Thyroid gland (tissue), 4 donors: ENCODE data around the gene CDH16.

Source experiments
- POLR2A ChIP-seq, 2 donors: fragments of 450-650 bp; IDR thresholded peaks; one replicate each; pipeline ENCODE4 v1.6.1; 2017; ENCODE audit warnings: antibody characterized with exemption in 2 of 2, mild to moderate bottlenecking in 2 of 2, moderate library complexity in 1 of 2
- TF ChIP-seq, protein P1 (sequence below), 6 experiments: fragments of 200-600 bp in 3 of 6; fragments of 450-650 bp in 3 of 6; sonication (generic) in 3 of 6; IDR thresholded peaks; one replicate each; pipeline ENCODE4 v1.5.1; 2016 to 2019; ENCODE audit warnings: antibody characterized with exemption in 6 of 6, mild to moderate bottlenecking in 2 of 6, inconsistent platforms in 1 of 6, moderate library complexity in 1 of 6

DNA sequence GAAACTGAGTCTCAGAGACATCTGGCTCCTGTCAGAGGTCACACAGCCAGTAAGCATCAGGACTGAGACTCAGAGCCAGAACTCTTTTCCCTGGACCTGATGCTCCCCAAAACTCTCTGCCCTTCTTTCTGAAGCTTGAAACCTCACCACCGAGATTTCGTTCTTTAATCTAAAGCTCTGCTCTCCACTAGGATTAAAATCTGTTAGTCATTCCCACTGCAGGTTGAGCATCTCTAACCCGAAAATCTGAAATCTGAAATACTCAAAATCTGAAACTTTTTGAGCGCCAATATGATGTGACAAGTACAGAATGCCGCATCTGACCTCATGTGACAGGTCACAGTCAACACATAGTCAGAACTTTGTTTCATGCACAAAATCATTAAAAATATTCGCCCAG, 2.2 kb downstream of the CDH16 start:
- TF ChIP-seq, protein P1, sequence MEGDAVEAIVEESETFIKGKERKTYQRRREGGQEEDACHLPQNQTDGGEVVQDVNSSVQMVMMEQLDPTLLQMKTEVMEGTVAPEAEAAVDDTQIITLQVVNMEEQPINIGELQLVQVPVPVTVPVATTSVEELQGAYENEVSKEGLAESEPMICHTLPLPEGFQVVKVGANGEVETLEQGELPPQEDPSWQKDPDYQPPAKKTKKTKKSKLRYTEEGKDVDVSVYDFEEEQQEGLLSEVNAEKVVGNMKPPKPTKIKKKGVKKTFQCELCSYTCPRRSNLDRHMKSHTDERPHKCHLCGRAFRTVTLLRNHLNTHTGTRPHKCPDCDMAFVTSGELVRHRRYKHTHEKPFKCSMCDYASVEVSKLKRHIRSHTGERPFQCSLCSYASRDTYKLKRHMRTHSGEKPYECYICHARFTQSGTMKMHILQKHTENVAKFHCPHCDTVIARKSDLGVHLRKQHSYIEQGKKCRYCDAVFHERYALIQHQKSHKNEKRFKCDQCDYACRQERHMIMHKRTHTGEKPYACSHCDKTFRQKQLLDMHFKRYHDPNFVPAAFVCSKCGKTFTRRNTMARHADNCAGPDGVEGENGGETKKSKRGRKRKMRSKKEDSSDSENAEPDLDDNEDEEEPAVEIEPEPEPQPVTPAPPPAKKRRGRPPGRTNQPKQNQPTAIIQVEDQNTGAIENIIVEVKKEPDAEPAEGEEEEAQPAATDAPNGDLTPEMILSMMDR (IDR thresholded peaks at IDR 0.05): no peak
- TF ChIP-seq POLR2A (IDR thresholded peaks at IDR 0.05): no peak
